ENCODE measurements around the gene NMUR2. TPM values are rescaled to one million over a fixed set of nuclear protein-coding genes. Genes with fewer than 3 reads are reported as not detected.

Gene NMUR2
- total RNA-seq, 1 experiment from 2014 or later, result not detected

DNA sequence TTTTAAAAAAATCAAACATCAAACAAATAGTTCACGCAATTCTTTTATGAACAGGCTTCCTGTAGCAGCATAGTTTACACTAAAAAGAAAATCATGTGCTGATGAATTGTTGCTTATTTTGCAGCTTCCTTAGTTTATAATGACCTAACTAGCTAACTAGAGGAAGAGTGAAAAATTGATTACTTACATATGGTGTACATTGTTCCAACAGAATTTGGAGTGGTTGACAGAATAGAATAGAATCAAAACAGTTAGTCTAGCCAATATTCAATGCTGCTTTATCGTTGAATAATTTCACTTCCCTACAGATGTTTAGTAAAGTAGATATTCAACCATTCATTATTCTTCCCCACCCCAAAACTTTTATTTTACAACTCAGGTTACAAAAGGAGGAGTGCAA, 4.2 kb downstream of the NMUR2 start:
- Histone ChIP-seq H3K4me3 (ENCODE audit: low read depth, low read length, poor library complexity, severe bottlenecking) (no peak overlapping the region), H3K27ac (ENCODE audit: low read depth, low read length, poor library complexity, severe bottlenecking) (no peak overlapping the region), H3K27me3 (replicated peaks; ENCODE audit: insufficient read depth, low read depth, low read length, poor library complexity) (peaks cover 17% of the 10 kb centered on the region), H3K36me3 (ENCODE audit: insufficient read depth, low read length, poor library complexity, severe bottlenecking) (no peaks in the 10 kb centered on the region), H3K9me3 (ENCODE audit: low read depth, low read length, poor library complexity, severe bottlenecking) (no peaks in the 10 kb centered on the region), H3K4me1 (ENCODE audit: insufficient read depth, low read length, poor library complexity, severe bottlenecking) (no peaks in the 10 kb centered on the region)
- CTCF ChIA-PET, result no interaction called here
- no peak for TF ChIP-seq CTCF (conservative IDR thresholded peaks at IDR 0.05; ENCODE audit: low read depth, low read length)
- TF ChIP-seq EZH2 (IDR thresholded peaks at IDR 0.05; ENCODE audit: borderline replicate concordance, low read depth, low read length, poor library complexity, severe bottlenecking), result no peak
- intact Hi-C loops (cut with micrococcal nuclease; ENCODE audit: unreplicated experiment), result no loop called here
- no TSS peak for BruUV-seq (replicated peaks)
- DNase-seq (ENCODE audit: low spot score), result no peak
- POLR2A ChIA-PET (ENCODE audit: low non-redundant PET), result no interaction called here

- no TSS peak for BruUV-seq (replicated peaks)
- Histone ChIP-seq H3K27ac (ENCODE audit: low read depth, low read length, poor library complexity, severe bottlenecking) (no peak overlapping the region), H3K9me3 (ENCODE audit: low read depth, low read length, poor library complexity, severe bottlenecking) (no peaks in the 10 kb centered on the region), H3K4me1 (ENCODE audit: insufficient read depth, low read length, poor library complexity, severe bottlenecking) (no peaks in the 10 kb centered on the region), H3K36me3 (ENCODE audit: insufficient read depth, low read length, poor library complexity, severe bottlenecking) (no peaks in the 10 kb centered on the region), H3K4me3 (ENCODE audit: low read depth, low read length, poor library complexity, severe bottlenecking) (no peak overlapping the region), H3K27me3 (replicated peaks; ENCODE audit: insufficient read depth, low read depth, low read length, poor library complexity) (peaks cover 17% of the 10 kb centered on the region)
- POLR2A ChIA-PET (ENCODE audit: low non-redundant PET), result no interaction called here
- intact Hi-C loops (cut with micrococcal nuclease; ENCODE audit: unreplicated experiment), result no loop called here
- DNase-seq (ENCODE audit: low spot score), result no peak
- CTCF ChIA-PET, result no interaction called here
- TF ChIP-seq CTCF (conservative IDR thresholded peaks at IDR 0.05; ENCODE audit: low read depth, low read length) (no peak), EZH2 (IDR thresholded peaks at IDR 0.05; ENCODE audit: borderline replicate concordance, low read depth, low read length, poor library complexity, severe bottlenecking) (no peak)
Observed at GRCh38 chr5:152397581-152397980, 7.5 kb downstream of the NMUR2 start.

DNA sequence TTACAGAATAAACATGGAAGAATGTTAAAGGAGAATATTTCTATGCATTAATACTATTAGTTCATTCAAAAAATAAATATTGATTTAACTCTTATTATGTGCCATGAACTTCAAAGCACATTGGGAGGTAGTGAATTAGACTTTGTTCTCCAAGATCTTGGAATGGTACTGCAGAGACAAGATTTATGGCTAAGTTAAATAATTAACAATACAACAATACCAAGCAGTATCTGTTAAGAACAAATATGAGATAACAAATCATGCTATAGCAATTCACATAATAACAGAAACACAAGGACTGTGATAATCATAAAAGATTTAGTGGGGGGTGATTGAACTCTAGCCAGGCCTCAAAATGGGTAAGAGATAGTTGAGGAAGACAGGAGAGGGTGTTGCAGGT, 11.6 kb downstream of the NMUR2 start:
- no peaks in the 10 kb centered on the region for H3K9me3 ChIP-seq (ENCODE audit: low read depth, low read length, poor library complexity, severe bottlenecking)
- intact Hi-C loops (cut with micrococcal nuclease; ENCODE audit: unreplicated experiment), result no loop called here
- DNase-seq (ENCODE audit: low spot score), result no peak

More for the DNA sequence above, 11.6 kb downstream of the NMUR2 start:
- Histone ChIP-seq H3K4me1 (ENCODE audit: insufficient read depth, low read length, poor library complexity, severe bottlenecking) (no peaks in the 10 kb centered on the region), H3K27me3 (replicated peaks; ENCODE audit: insufficient read depth, low read depth, low read length, poor library complexity) (no peaks in the 10 kb centered on the region), H3K27ac (ENCODE audit: low read depth, low read length, poor library complexity, severe bottlenecking) (no peak overlapping the region), H3K36me3 (ENCODE audit: insufficient read depth, low read length, poor library complexity, severe bottlenecking) (no peaks in the 10 kb centered on the region), H3K4me3 (ENCODE audit: low read depth, low read length, poor library complexity, severe bottlenecking) (no peak overlapping the region)
- ChIA-PET CTCF (no interaction called here), POLR2A (ENCODE audit: low non-redundant PET) (no interaction called here)
- no TSS peak for BruUV-seq (replicated peaks)
- TF ChIP-seq EZH2 (IDR thresholded peaks at IDR 0.05; ENCODE audit: borderline replicate concordance, low read depth, low read length, poor library complexity, severe bottlenecking) (no peak), CTCF (conservative IDR thresholded peaks at IDR 0.05; ENCODE audit: low read depth, low read length) (no peak)
